Measurements from ENCODE around the gene ATP2B3.
A peak's percentile ranks its signal among the peaks of the same experiment; 100 is the strongest.

ATP2B3 gene

GRCh38 chrX:153554519-153555167 lies 37.2 kb downstream of the ATP2B3 start:
- no peaks in the 10 kb centered on the region for H4K20me1 ChIP-seq (ENCODE audit: insufficient read depth, low read length, poor library complexity, severe bottlenecking)
- no peaks in the 10 kb centered on the region for H3K36me3 ChIP-seq (ENCODE audit: insufficient read depth, low read length)
- H3K9me2 ChIP-seq (replicated peaks; ENCODE audit: low read depth, low read length) = no peaks in the 10 kb centered on the region
- no peaks in the 10 kb centered on the region for H3K9me3 ChIP-seq (ENCODE audit: insufficient read depth, low read depth, low read length)
- H3K79me2 ChIP-seq (ENCODE audit: insufficient read depth, low read length) = no peaks in the 10 kb centered on the region
- no peak overlapping the region for H3K4me2 ChIP-seq (ENCODE audit: low read depth, low read length, poor library complexity, severe bottlenecking)
- H3K4me3 ChIP-seq (ENCODE audit: low read length, poor library complexity, severe bottlenecking) = no peak overlapping the region
- no peak for TF ChIP-seq EZH2phosphoT487 (IDR thresholded peaks at IDR 0.05; ENCODE audit: borderline replicate concordance)
- TF ChIP-seq CTCF (conservative IDR thresholded peaks at IDR 0.05; ENCODE audit: low read length) = peak; percentile 65
- H3F3A ChIP-seq (ENCODE audit: low read depth) = no peaks in the 10 kb centered on the region
- H3K9ac ChIP-seq (ENCODE audit: low read depth, low read length, poor library complexity, severe bottlenecking) = no peak overlapping the region
- no peaks in the 10 kb centered on the region for H3K27me3 ChIP-seq (ENCODE audit: insufficient read depth, low read length, poor library complexity, severe bottlenecking)
- peaks cover 5% of the 10 kb centered on the region for H3K4me1 ChIP-seq (ENCODE audit: insufficient read depth, low read length, poor library complexity, severe bottlenecking)
- H2AFZ ChIP-seq (ENCODE audit: low read length) = no peak overlapping the region

GRCh38 chrX:153556767-153557166 lies 39.3 kb downstream of the ATP2B3 start:
- no peaks in the 10 kb centered on the region for H3K9me2 ChIP-seq (replicated peaks; ENCODE audit: low read depth, low read length)
- H3K4me1 ChIP-seq (ENCODE audit: insufficient read depth, low read length, poor library complexity, severe bottlenecking) = peaks cover 5% of the 10 kb centered on the region
- no peaks in the 10 kb centered on the region for H3K36me3 ChIP-seq (ENCODE audit: insufficient read depth, low read length)
- no peaks in the 10 kb centered on the region for H3K9me3 ChIP-seq (ENCODE audit: insufficient read depth, low read depth, low read length)
- H3F3A ChIP-seq (ENCODE audit: low read depth) = no peaks in the 10 kb centered on the region
- no peak overlapping the region for H3K9ac ChIP-seq (ENCODE audit: low read depth, low read length, poor library complexity, severe bottlenecking)
- no peaks in the 10 kb centered on the region for H3K79me2 ChIP-seq (ENCODE audit: insufficient read depth, low read length)
- no peak overlapping the region; the same call in 1 of the 2 replicates for H2AFZ ChIP-seq (ENCODE audit: low read length)
- no peak overlapping the region for H3K4me2 ChIP-seq (ENCODE audit: low read depth, low read length, poor library complexity, severe bottlenecking)
- no peak overlapping the region for H3K4me3 ChIP-seq (ENCODE audit: low read length, poor library complexity, severe bottlenecking)
- no peaks in the 10 kb centered on the region for H4K20me1 ChIP-seq (ENCODE audit: insufficient read depth, low read length, poor library complexity, severe bottlenecking)
- TF ChIP-seq CTCF (conservative IDR thresholded peaks at IDR 0.05; ENCODE audit: low read length) (no peak), EZH2phosphoT487 (IDR thresholded peaks at IDR 0.05; ENCODE audit: borderline replicate concordance) (no peak)
- H3K27me3 ChIP-seq (ENCODE audit: insufficient read depth, low read length, poor library complexity, severe bottlenecking) = no peaks in the 10 kb centered on the region

- Histone ChIP-seq H3K36me3 (ENCODE audit: insufficient read depth, low read length) (no peaks in the 10 kb centered on the region), H3K4me3 (ENCODE audit: low read length, poor library complexity, severe bottlenecking) (no peak overlapping the region), H3K9me3 (ENCODE audit: insufficient read depth, low read depth, low read length) (no peaks in the 10 kb centered on the region), H3K9me2 (replicated peaks; ENCODE audit: low read depth, low read length) (no peaks in the 10 kb centered on the region), H3K4me1 (ENCODE audit: insufficient read depth, low read length, poor library complexity, severe bottlenecking) (peaks cover 5% of the 10 kb centered on the region), H4K20me1 (ENCODE audit: insufficient read depth, low read length, poor library complexity, severe bottlenecking) (no peaks in the 10 kb centered on the region), H3K4me2 (ENCODE audit: low read depth, low read length, poor library complexity, severe bottlenecking) (no peak overlapping the region), H2AFZ (ENCODE audit: low read length) (no peak overlapping the region), H3K9ac (ENCODE audit: low read depth, low read length, poor library complexity, severe bottlenecking) (no peak overlapping the region), H3K27me3 (ENCODE audit: insufficient read depth, low read length, poor library complexity, severe bottlenecking) (no peaks in the 10 kb centered on the region), H3F3A (ENCODE audit: low read depth) (no peaks in the 10 kb centered on the region), H3K79me2 (ENCODE audit: insufficient read depth, low read length) (no peaks in the 10 kb centered on the region)
- no peak for TF ChIP-seq EZH2phosphoT487 (IDR thresholded peaks at IDR 0.05; ENCODE audit: borderline replicate concordance)
- no peak for TF ChIP-seq CTCF (conservative IDR thresholded peaks at IDR 0.05; ENCODE audit: low read length)
These were observed 40.3 kb downstream of the ATP2B3 start for GRCh38 chrX:153557618-153558355.
